T47D (cell line): ENCODE measurements around the gene FNTB.

Experiments used
- DNase-seq, 2 experiments: peaks; one replicate each; pipeline versions ENCODE4 v3.0.0 to v3.0.0-alpha.2; 2011 to 2012; ENCODE audit warnings: low read depth in 1 of 2, low spot score in 1 of 2
- JUND ChIP-seq: IDR thresholded peaks from 2 replicates; pipeline ENCODE4 v1.6.1; 2012; ENCODE audit warnings: low read depth
- in situ Hi-C: cut with HindIII; loops from 2 replicates; pipeline ENCODE4 v1.10.0; 2016; ENCODE audit warnings: low sequenced_read_pairs, low pct_unique_long_range_greater_than_20kb

Gene FNTB

DNA sequence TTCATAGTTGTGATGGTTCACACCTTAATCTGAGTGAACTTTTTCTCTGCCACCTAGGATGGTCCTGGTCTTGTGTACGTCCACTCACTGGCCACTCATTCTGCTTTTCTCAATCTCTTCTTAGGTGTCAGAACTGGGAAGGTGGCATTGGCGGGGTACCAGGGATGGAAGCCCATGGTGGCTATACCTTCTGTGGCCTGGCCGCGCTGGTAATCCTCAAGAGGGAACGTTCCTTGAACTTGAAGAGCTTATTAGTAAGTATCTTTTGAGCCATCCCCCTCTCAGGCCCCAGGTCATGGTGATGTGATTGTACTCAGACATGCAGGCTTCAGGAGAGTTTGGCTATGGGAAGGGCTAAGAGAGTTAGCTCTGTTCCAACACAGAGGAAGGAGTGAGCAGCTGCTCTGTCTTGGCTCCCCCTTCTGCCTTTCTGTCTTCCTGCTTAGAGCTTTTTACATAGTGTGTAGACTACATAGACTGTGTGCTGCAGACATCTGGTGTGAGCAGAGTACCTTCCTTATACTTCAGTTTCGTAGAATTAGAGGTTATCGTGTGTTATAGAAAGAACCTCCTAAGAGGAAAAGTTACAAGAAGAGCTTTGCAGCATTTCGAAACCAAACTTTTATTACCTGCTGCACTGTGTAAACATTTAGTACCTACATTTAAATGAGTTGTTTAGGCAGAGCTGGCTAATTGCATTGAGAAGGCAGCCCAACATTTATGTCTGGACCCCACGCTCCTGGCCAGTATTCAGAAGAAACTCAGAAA, 54.2 kb downstream of the FNTB start:
- no peak for DNase-seq
- in situ Hi-C loops = no loop called here

DNA sequence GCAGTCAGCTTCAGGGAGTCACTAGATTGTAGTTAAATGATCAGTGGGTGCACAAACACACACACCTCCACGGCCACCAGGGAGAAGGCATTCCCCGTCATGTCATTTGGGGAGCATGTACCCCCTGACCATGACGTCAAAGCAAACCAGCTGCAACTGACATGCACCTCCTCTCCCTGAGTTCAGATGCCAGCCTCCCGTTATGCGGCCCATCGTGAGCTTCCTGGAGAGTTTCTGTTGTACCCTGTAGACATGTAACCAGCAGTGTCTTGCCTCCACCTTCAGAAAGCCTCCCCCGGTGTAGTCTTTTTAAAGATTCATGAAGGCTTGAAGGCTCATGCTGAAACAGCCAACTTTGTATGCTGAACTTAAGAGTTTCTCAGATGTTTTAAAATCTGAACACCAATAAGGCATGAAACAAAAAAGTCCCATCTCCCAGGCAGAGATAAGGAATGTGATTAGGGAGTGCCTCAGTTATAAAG, 54.8 kb downstream of the FNTB start:
- in situ Hi-C loops = no loop called here
- no peak for DNase-seq
- TF ChIP-seq JUND = no peak

More for the DNA sequence above, 54.2 kb downstream of the FNTB start:
- no peak for TF ChIP-seq JUND

DNA sequence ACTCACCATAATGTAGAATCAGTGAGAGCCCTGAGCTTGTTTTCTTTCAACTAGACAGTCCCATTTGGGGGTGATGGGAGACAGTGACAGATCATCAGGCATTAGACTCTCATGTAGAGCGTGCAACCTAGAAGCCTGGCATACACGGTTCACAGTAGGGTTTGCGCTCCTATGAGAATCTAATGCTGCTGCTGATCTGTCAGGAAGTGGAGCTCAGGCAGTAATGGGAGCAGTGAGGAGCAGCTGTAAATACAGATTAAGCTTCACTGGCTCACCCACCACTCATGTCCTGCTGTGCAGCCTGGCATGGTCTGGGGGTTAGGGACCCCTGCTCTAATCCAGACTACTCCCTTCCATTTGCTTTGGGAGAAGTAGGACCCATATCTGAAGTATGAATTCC, 55.6 kb downstream of the FNTB start:
- no peak for DNase-seq
- in situ Hi-C loops = no loop called here
- TF ChIP-seq JUND = no peak

DNA sequence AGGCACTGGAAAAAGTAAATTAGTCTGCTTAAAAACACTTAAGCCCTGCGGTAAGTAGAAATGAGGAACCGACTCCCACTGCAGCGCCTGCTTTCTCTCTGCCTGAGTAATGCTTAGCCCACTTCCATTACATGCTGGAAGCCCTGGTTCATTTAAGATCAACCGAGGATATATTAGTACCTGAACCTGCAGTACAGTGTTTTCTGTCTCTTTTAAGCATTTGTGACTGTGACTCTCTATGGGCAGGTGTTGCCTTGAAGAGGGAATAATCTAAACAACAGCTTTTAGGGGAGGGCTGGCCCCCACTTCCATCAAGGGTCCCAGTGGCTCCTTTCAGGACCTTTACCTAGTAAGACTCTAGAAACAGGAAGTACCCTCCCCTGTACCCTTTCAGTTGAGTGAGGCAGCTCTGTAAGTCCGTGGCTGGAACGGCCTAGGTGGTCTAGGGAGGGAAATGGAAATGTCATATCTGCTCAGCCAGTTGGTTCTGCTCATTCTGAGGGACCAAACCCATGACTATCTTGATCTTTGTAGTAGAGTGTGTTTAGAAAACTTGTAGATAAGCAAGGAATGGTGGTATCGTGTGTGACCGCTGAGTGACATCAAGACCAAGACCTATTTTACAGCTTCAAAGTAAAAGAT, 56.2 kb downstream of the FNTB start:
- TF ChIP-seq JUND = no peak
- in situ Hi-C loops = no loop called here
- DNase-seq = no peak

DNA sequence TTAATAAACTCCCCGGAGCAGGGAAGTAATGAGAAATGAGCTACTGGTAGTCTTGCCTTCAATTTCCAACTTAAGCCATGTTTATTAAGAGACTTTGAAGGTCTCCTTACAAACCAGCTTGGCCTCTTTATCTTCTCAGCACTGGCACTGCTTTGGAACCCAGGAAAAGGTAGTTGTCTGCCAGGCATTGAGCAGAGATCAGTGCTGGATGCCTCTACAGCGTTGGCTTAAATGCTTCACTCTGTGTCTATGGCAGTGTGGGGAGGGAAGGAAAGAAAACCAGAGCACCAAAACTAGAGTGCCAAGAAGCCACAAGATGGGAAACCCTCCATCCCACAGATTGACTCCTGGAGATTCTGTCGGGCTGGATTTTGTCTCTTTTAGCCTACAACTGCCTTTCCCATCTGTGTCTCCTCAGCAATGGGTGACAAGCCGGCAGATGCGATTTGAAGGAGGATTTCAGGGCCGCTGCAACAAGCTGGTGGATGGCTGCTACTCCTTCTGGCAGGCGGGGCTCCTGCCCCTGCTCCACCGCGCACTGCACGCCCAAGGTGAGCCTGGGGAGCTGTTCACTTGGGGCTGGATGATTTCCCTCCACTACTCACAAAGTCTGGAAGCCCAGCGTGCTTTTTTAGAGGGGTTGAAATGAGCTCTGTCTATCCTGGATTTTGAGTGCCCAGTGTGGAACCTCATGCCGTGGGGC, 57.3 kb downstream of the FNTB start:
- no peak for TF ChIP-seq JUND
- in situ Hi-C loops = no loop called here

DNA sequence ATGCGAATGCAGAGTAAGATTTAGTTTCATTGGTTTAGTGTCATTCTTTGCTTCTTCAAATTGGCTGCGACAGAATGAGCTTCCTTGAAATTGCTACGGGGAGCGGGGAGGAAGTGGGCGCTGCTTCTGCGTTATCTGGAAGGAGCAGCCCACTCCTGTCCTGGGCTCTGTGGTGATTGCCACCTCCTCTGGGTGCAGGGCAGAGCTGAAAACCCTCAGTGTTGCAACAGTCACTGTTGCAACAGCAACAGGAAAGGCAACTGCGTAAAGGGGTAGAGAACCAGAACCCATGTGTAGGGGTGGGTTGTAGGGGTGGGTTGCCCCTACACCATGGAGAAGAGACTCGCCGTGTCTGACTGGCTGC, 57.9 kb downstream of the FNTB start:
- DNase-seq = no peak
- no peak for TF ChIP-seq JUND
- in situ Hi-C loops = no loop called here

More for the DNA sequence above, 57.3 kb downstream of the FNTB start:
- DNase-seq = no peak

DNA sequence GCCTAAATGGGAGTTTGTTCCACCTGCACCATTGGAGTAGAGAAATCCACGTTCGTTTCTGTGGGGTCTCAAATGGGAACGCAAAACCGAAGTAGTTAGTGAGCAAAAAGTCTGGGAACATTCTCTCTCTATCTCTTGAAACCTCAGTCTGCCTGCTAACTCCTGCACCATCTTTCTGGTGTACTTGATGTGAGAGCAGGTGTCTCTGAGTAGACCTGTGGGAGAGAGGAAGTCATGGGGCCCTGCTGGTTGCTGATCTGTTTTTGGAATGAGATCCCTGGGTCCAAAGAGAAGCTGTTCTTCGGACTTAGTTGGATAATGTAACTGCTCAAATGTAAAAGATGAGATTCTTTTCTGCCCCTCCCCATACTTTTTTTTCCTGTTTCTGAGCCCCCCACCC, 58.3 kb downstream of the FNTB start:
- in situ Hi-C loops = no loop called here
- DNase-seq = no peak
- no peak for TF ChIP-seq JUND

DNA sequence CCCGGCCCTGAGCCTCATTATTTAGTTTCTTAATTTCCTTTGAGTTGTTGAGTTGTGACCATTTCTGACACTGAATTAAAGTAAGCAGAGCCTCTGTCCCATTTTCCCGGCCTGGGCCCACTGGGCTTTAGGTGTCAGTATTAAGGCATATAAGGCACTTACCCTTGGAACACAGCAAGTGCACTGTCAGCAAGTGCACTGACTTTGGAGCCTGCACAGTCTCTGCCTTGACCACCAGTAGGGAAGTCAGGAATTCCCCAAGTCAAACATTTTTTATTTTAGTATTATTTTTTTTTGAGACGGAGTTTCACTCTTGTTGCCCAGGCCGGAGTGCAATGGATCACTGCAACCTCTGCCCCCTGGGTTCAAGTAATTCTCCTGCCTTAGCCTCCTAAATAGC, 59.0 kb downstream of the FNTB start:
- no peak for DNase-seq
- in situ Hi-C loops = no loop called here
- TF ChIP-seq JUND = no peak

DNA sequence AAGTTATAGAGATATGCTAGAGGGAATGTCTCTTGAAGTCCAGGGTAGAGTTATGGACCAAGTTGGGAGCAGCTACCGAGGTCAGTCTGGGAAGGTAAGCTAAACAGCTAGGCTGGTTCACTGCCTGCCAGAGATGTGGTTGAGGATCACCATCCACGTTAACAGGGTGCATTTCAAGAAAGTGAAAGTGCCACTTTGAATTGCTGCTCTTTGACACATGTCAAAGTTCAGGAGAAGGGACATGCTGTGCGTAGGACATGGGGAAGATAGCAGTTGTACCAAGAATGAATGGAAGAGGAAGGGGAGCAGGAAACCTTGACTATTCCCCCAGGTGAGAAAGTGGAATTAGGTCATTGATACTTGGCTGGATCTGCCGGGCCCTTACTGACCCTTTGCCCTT, 66.1 kb downstream of the FNTB start:
- no peak for TF ChIP-seq JUND
- in situ Hi-C loops = no loop called here
- DNase-seq = no peak

DNA sequence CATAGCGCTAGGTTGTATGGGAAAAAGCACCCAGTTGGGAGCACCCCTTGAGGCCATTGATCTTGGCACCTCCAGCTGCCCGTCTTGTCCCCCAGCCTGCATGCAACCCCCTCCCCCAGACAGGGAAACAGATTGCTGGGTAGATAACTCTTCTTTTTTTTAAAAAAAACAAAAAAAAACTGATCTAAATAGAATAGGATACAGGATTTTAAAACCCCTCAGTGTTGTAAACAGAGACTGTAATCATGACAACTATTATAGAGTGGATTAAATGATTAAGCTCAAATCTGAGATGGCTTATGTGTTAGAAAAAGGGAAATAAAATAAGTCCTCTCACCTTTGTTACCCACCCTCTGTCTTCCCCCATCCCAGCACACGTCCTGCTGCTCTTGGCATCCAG, 66.8 kb downstream of the FNTB start:
- DNase-seq = no peak
- in situ Hi-C loops = no loop called here
- no peak for TF ChIP-seq JUND

DNA sequence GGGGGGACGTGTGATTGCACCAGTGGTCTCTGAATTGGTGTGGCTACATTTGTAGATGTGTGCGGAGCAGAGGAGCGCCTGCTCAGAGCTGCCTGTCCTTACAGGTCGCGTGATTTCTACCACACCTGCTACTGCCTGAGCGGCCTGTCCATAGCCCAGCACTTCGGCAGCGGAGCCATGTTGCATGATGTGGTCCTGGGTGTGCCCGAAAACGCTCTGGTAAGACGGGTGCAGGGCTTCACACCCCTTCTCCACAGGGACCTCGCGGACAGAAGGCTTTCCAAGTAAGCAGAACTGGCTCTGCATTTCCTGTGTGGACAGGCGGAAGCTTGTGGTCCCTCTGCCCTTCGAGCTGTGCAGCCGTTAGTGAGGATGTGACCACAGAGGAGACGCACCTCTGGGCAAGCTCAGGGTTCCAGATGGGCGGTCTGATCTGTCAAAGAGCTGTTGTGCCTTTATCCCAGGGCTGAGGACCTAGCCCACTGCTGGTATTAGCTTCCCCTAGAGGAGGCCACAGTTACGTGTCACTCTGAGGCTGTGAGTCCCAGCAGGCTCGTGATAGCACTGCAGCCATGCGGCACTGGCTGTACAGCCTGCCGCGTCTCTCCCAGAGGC, 67.9 kb downstream of the FNTB start:
- no peak for DNase-seq
- TF ChIP-seq JUND = no peak
- in situ Hi-C loops = no loop called here

DNA sequence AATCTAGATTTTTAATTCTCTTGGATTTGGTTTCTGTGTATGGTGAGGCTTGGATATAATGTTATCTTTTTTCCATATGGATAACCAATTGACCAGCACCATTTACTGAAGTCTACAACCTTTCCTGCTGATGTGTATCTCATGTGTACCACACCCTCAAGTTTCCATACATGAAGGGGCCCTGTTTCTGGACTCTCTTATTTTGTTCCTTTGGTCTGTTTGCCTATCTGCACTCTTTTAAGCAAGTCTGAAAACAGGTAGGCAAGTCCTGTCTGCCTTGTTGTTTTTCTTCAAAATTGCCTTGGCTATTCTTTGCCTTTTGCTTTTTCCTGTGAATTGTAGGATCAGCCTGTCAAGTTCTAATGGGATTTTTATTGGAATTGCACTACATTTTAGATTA, 71.0 kb downstream of the FNTB start:
- DNase-seq = no peak
- no peak for TF ChIP-seq JUND
- in situ Hi-C loops = no loop called here
